HG02970 (cell line): ENCODE results near the gene GNAI2.
A peak's percentile ranks its signal among the peaks of the same experiment; 100 is the strongest.

ENCODE experiments used
- ATAC-seq: cut with Tn5 transposase; IDR thresholded peaks from one replicate; pipeline ENCODE4 v1.9.1; 2021; ENCODE audit warnings: mild to moderate bottlenecking, moderate library complexity, moderate number of reproducible peaks; ENCODE audit not compliant: unreplicated experiment, low FRiP score

The GNAI2 gene

DNA sequence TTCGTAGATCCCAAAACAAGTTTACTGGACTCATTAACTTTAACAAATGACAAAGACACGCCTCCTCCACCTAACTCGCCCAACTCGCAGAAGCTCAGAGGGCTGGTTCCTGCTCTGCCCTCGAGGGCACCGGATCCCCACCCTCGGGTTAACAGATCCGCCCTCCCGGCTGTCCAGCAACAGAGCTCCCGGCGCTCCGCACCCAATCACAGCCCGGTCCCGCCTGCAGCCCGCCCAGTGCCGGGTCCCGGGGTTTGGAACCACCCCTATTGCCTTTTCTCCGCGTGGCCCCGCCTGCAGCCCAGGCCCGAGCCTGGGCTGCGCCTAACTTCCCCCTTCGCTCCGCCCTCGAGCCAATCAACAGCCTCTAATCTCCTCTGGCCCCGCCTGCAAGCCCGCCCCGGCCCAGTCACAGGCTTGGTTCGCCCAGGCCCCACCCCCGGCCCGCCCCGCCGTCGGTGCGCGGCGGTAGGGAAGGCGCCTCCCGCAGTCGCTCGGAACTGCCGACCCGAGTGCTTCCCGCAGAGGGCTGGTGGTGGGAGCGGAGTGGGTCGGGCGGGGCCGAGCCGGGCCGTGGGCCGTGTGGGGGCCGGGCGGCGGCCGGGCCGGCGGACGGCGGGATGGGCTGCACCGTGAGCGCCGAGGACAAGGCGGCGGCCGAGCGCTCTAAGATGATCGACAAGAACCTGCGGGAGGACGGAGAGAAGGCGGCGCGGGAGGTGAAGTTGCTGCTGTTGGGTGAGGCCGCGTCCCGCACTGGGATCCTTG lies at the start of gene GNAI2:
Gene GNAI2 (plus strand): TSS at position 489 of the 768 bp plus-strand sequence. CDS start 132 bp downstream, at position 621.
- ATAC-seq = peak; percentile 90

DNA sequence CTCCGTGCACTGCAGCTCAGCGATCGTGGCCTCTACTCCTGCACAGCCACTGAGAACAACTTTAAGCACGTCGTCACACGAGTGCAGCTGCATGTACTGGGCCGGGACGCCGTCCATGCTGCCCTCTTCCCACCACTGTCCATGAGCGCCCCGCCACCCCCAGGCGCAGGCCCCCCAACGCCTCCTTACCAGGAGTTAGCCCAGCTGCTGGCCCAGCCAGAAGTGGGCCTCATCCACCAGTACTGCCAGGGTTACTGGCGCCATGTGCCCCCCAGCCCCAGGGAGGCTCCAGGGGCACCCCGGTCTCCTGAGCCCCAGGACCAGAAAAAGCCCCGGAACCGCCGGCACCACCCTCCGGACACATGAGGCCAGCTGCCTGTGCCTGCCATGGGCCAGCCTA lies 48.3 kb upstream of the GNAI2 start:
- no peak for ATAC-seq

DNA sequence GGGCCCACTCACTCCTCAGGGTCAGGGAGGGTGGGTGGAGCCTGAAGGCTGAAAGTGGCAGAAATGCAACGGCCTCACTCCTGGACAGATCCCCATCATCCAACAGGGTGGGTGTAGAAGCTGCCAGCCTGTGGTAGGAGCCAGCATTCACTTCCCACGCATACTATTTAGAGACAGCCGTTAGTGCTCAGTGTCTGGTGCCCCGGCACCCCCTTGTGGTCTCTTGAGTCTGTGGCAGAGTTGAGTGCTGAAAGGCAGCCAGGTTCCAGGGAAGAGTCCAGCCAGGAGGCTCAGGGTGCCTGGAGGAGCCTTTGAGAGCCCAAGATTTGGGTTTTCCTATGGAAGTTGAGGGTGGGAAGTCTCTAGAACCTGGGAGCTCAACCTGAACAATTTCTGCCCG lies 46.7 kb upstream of the GNAI2 start:
- ATAC-seq = no peak

DNA sequence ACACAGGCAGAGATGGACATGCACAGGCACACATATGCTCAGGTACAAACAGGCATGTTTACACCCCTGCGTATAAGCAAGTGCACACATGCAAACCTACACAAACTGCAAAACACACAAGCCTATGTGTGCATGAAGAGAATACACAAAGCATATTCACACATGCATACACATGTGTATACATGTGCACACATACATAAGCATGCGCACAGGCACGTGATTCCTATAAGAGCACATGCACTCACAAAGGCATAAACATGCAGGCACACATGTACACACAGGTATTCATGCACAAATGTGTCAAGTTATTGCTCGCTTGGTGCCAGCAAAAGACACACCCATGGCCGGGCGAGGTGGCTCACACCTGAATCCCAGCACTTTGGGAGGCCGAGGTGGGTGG lies 46.0 kb upstream of the GNAI2 start:
- no peak for ATAC-seq

DNA sequence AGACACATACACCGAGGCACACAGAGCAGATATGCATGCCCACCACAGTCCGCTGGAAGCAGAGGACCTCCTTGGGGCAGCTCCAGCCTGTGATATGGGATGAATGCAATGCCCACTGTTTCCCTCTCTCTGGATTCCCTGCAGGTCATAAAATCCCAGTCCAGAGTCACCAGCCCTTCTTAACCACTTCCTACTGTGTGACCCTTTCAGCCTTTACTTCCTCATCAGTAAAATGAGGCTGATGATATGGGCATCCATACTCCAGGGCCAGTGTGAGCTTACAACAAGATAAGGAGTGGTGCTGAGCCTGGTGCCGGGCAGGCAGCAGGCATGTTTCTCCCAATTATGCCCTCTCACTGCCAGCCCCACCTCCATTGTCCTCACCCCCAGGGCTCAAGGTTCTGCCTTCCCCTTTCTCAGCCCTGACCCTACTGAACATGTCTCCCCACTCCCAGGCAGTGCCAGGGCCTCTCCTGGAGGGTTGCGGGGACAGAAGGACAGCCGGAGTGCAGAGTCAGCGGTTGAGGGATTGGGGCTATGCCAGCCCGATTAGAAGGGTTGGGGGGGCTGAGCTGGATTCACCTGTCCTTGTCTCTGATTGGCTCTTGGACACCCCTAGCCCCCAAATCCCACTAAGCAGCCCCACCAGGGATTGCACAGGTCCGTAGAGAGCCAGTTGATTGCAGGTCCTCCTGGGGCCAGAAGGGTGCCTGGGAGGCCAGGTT lies 44.9 kb upstream of the GNAI2 start, which contains the start of gene GNAT1:
Gene GNAT1 (plus strand): TSS at position 675 of the 725 bp plus-strand sequence. CDS start 116 bp downstream, outside the sequence.
- no peak for ATAC-seq

DNA sequence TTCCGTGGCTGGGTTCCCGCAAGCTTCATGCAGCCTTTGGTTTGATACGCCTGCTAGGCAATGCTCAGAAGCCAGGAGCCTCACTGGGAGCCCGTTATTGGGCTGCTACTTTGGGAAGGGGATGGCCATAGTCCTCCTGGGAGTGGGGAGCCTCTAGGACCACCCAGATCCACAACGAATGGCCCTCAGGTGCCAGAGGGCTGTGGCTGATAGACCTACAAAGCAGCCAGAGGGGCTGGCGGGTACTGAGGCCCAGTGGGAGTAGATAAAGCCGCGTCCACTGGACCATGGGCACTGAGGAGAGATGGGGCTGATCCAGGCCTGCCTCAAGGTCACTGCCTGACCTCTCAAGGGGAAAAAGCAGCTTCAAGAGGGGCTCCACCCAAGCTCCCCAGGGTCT lies 43.9 kb upstream of the GNAI2 start:
- ATAC-seq = no peak

DNA sequence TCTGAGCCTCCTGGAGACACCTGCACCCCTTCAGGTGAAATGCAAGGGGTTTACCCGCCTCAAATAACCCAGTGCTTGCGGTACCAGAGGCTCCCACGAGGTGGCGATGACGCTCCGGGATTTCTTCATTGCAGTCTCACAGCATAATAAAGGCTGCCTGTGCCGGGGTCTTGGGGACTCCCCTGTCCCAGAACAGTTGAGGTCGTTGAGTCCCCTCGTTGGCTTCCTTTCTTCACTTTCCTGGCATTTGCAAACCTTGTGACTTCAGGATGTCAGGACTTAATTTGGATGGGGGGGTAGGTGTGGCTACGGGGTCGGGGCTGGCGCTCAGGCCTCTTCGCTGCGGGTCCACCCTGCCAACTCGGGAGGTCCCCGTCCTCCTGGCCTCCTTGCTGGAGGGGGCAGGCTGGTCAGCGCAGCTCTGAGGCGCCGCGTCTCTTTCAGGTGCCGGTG lies 43.3 kb upstream of the GNAI2 start:
- ATAC-seq = no peak

DNA sequence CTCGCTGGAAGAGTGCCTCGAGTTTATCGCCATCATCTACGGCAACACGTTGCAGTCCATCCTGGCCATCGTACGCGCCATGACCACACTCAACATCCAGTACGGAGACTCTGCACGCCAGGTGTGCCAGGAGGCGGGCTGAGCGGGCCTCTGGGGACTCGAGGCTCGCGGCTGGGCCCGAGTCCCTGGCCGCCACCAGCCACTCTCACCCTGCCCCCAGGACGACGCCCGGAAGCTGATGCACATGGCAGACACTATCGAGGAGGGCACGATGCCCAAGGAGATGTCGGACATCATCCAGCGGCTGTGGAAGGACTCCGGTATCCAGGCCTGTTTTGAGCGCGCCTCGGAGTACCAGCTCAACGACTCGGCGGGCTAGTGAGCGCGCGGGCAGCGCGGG lies 42.7 kb upstream of the GNAI2 start:
- no peak for ATAC-seq

DNA sequence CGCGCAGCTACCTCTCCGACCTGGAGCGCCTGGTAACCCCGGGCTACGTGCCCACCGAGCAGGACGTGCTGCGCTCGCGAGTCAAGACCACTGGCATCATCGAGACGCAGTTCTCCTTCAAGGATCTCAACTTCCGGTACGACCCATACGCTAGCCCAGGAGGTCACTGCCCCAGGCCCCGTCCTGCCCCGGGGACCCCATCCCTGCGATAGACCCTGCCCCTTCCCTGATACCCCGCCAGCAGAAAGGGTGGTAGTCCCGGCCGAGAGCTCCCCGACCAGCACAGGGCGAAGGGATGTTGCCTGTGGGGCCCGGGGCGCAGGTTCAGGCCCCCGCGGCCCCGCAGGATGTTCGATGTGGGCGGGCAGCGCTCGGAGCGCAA lies 42.3 kb upstream of the GNAI2 start:
- no peak for ATAC-seq

DNA sequence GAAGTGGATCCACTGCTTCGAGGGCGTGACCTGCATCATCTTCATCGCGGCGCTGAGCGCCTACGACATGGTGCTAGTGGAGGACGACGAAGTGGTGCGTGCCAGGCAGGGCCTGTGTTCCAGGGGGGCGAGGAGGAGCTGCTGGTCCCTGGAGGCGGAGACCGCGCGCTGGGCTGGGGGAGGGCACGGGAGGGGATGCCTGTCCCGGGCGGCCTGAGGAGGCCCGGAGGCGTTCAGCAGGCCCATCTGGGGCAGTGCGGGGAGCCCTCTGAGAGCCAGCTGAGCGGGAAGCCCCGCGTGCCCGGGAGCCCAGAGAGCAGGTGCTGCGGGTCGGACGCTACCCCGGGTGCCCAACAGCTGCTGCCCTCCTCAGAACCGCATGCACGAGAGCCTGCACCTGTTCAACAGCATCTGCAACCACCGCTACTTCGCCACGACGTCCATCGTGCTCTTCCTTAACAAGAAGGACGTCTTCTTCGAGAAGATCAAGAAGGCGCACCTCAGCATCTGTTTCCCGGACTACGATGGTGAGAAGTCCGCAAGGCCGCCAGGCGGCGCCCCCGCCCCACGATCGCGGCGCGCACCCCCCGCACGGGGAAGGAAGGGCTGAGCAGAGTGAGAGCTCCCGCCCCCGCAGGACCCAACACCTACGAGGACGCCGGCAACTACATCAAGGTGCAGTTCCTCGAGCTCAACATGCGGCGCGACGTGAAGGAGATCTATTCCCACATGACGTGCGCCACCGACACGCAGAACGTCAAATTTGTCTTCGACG lies 41.7 kb upstream of the GNAI2 start:
- ATAC-seq = no peak

DNA sequence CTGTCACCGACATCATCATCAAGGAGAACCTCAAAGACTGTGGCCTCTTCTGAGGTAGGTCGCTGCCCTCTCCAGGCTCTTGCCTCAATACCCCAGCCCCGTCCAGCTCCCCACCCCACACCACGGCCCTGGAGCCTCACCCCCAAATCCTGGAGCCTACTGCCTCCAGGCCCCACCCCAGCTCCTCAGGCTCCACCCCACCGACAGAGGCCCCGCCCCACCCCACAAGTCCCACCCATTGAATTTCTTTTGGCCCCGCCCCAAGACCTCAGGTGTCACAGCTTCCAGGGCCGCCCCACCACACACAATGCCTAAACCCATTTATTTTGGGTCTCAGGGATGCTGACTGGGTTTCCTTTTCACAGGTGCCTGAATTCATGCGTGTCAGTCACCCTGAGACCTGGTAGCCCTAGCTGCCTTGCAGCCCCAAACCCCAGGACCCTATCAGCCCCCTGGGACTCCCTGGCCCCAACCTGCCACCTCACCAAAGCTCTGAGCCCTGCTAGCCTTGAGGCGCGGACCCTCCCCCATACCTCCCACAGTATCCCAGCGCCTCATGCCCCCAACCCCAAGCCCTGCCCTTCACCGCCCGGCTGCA lies 41.0 kb upstream of the GNAI2 start:
- ATAC-seq = no peak

DNA sequence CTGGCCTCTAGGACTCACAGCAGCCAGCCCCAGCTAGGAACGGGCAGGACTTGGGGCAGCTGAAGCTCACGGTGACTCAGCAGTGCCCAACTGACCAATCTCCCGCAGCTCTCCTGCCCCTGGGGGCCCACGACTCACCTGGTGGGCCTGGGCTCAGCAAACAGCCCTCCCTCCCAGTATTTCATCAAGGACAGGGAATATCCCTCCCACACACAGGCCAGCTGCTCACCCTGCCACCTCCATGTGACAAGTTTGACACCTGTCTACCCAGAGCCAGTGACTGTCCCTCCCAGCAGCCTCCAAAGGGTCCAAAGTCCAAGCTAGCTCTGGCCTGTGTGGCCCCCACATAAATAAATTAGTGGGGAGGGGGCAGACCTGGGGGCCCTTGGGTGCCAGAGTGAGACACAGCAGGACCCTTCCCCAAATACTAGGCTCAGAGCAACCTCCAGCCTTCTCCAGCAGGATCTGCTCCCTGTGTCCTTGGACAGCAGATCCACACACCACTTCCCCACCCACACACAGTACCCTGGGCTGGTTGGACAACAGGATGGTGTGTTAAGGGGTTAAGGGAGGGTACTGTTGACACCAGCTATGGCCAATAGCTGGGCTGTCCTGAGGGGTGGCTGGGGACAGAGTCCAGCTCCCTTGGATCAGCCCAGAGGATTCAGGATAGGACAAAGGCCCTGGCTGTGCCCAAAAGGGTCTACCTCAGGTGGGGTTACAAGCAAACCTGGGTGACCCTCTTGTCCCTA lies 40.3 kb upstream of the GNAI2 start:
- ATAC-seq = no peak

DNA sequence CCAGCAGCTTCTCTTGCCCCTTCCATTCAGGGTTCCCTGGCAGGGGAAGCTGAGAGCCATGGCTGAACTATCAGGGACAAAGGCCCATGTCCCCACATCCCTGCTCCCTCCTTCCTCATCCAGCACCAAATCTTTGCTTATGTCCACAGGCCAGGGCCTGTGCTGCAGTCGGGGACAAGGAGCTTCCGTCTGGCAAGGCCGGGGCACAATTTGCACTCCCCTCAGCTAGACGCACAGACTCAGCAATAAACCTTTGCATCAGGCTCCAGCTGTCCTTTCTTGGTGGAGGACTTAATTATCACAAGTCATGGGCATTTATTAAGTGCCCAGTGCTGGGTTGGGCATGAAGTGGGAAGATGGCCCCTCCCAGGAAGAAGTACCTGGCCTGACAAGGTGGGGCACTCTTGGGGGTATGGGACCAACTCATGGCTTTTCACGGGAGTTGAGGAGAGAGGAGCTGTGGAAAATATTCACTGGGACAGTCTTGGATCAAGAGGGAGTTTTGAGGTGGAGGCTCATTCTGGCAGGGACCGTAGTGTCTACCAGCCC lies 39.7 kb upstream of the GNAI2 start:
- ATAC-seq = no peak

DNA sequence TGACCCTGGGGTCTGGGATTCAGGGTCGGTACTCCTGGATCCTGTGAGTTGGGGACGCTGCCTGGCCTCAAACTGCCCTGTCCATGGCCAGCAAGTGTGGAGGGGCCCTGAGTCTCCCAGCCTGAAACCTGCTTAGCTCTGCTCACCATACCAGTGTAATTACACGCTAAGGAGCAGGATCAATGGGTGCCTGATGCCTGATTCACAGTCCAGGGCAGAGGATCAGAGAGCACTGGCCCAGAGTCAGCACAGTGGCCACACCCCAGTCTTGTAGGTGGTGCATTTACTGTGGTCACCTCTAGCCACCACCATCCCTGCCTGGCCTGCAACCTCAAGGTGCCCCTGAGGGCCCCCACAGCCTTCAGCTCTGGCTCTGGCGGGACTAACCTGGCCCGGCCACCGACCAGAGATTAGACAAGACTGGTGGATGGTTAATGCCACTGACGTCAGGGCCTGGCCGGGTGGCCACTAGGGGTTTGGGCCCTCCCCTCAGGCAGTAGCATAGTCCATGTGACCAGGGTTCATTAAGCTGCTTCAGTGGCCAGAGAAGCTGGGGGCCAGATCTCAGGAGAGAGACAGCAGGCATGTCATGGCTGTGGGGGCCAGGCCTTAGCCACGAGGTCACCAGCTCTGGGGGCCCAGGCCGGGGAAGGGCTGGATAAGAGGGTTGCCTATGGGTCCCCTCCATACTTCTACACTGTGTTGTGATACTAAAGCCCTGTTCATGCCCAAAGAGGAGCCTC lies 34.3 kb upstream of the GNAI2 start:
- no peak for ATAC-seq

DNA sequence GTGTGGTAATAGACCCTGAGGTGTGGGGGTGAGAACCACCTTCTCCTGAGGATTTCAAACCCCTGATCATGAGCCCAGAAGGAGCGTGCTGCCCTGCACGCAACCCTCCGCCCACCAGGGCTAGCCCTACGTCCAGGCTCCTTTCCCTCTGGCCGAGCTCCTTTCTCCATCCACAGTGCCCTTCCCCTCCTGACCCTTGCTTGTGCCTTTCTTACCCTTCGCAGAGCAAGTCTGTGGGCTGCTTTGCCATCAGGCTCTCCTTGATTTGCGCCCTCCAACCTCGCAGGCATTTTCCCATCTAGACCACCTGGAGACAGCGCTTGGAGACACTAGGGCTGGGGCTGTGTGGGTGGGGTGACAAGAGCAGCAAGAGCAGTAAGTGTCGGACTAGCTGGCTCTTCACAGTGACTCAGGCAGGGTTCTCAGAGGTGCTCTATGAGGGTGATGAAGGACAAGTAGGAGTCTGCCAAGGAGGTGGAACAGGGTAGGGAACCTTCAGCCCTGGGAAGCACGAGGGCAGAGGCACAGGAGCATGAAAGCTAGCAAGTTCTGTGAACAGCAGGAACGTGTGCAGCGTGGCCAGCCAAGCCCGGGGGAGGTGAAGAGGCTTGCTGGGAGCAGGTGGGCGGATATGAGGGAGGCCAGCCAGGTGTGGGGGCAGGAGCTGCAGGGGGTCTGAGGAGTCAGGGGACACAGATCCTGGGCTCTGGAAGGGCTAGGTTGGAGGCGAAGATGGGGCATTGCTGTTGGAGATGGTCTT lies 33.5 kb upstream of the GNAI2 start:
- ATAC-seq = no peak

DNA sequence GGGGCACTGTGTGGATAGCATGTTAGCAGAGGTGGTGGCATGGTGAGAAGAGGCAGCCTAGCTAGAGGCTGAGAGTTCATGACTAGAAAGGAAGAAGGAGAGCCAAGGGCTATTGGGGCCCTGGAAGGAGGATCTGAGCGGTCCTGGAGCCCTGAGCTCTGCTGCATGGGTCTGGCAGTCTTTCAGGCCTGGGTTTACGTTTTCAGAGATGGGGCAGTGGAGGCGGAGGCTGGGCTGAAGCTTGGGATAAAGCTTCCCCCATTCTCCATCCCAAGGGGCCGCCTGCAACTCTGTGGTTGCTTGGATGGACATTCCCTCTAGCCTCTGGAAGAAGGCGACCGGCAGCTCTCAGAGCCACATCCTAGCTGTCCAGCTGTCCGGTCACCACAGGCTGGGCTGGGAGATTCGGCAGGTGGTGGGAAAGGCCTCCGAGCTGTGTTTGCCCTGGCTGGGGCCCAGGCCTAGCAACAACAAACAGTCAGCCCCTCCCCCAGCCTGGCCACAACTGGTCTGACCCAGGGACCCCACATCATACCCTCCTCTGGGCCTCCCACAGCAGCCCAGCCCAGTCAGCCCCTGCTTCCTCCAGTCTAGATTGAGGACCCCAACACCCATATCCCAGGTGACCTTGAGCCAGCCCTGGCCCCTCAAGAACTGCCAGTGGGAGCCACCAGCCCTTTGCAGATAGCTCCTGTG lies 32.7 kb upstream of the GNAI2 start:
- ATAC-seq = no peak
